A549 (cell line): ENCODE measurements around the gene SLC25A13. TPM values are rescaled to one million over a fixed set of nuclear protein-coding genes. Genes with fewer than 3 reads are reported as not detected.

ENCODE experiments used
- ATAC-seq, 2 experiments: fragments of 200-7000 bp in 1 of 2; fragments of >200 bp in 1 of 2; cut with Nextera tagmentation in 1 of 2; cut with Tn5 transposase in 1 of 2; 3 replicates each; pipeline versions ENCODE4 v1.8.0 to v1.9.1; 2018 to 2020; ENCODE audit warnings: mild to moderate bottlenecking in 1 of 2, moderate library complexity in 1 of 2
- CTCF ChIA-PET: fragments of 300-600 bp; sonication (Branson Sonifier 250); formaldehyde crosslinking; extraction: SDS; loops from one replicate; lab custom pipeline; 2021; ENCODE audit warnings: antibody characterized with exemption, inconsistent platforms; lab: Yijun Ruan, JAX
- POLR2A ChIA-PET: fragments of 350-600 bp; formaldehyde crosslinking; extraction: SDS; loops from one replicate; lab custom pipeline; 2021; ENCODE audit warnings: antibody characterized with exemption, inconsistent platforms; lab: Yijun Ruan, JAX
- DNase-seq, 2 experiments: peaks; one replicate each; pipeline versions ENCODE4 v3.0.0 to v3.0.0-alpha.2; 2011 to 2016; ENCODE audit warnings: low read depth in 1 of 2, low spot score in 1 of 2
- FAIRE-seq: peaks from 2 replicates; lab custom pipeline; 2011; peaks lifted over from hg19 to GRCh38; lab: Jason Lieb, UNC
- H3K27ac ChIP-seq, 2 experiments: fragments of >200 bp; sonication (Bioruptor Twin); formaldehyde crosslinking; 3 replicates each; pipeline ENCODE4 v1.5.1; 2016 to 2017
- H3K4me1 ChIP-seq: fragments of >200 bp; sonication (Bioruptor Twin); formaldehyde crosslinking; 3 replicates; pipeline ENCODE4 v1.6.1; 2016
- H3K4me2 ChIP-seq: fragments of >200 bp; sonication (Bioruptor Twin); formaldehyde crosslinking; 3 replicates; pipeline ENCODE4 v1.6.1; 2016
- H3K4me3 ChIP-seq: fragments of >200 bp; sonication (Bioruptor Twin); formaldehyde crosslinking; 3 replicates; pipeline ENCODE4 v1.5.1; 2016
- H3K9me3 ChIP-seq: fragments of >200 bp; sonication (Bioruptor Twin); formaldehyde crosslinking; 3 replicates; pipeline ENCODE4 v1.6.1; 2016
- CBX2 ChIP-seq: fragments of 200-600 bp; sonication (generic); IDR thresholded peaks from 2 replicates; pipeline ENCODE4 v1.6.1; 2016; ENCODE audit warnings: low read depth, mild to moderate bottlenecking, borderline replicate concordance
- CEBPB ChIP-seq, 2 experiments: fragments of >200 bp in 1 of 2; sonication (Bioruptor Twin) in 1 of 2; formaldehyde crosslinking in 1 of 2; IDR thresholded peaks; 2 replicates each; pipeline ENCODE4 v1.6.1; 2012 to 2016
- CHD2 ChIP-seq: fragments of 150-350 bp; IDR thresholded peaks from 2 replicates; pipeline ENCODE4 v1.6.1; 2014; ENCODE audit warnings: low read length; ENCODE audit not compliant: partially characterized antibody
- CHD4 ChIP-seq: fragments of 200-600 bp; sonication (generic); IDR thresholded peaks from 2 replicates; pipeline ENCODE4 v1.6.1; 2016; ENCODE audit warnings: antibody characterized with exemption, mild to moderate bottlenecking, borderline replicate concordance
- EHF ChIP-seq: fragments of 250-450 bp; sonication (Bioruptor Pico); IDR thresholded peaks from 2 replicates; pipeline ENCODE4 v1.5.0; 2020; ENCODE audit warnings: mild to moderate bottlenecking
- EHMT2 ChIP-seq: fragments of 200-600 bp; sonication (generic); IDR thresholded peaks from 2 replicates; pipeline ENCODE4 v1.6.1; 2016; ENCODE audit warnings: antibody characterized with exemption, low read depth, mild to moderate bottlenecking, moderate library complexity
- EP300 ChIP-seq, 2 experiments: fragments of >200 bp; sonication (Bioruptor Twin); formaldehyde crosslinking; IDR thresholded peaks; 2 replicates in 1 of 2; 3 replicates in 1 of 2; pipeline ENCODE4 v1.6.1; 2016 to 2017
- ESRRA ChIP-seq: fragments of 150-350 bp; IDR thresholded peaks from 2 replicates; pipeline ENCODE4 v1.6.1; 2014; ENCODE audit warnings: mild to moderate bottlenecking, low read length, borderline replicate concordance
- FOSB ChIP-seq: fragments of 250-450 bp; sonication (Bioruptor Pico); IDR thresholded peaks from 2 replicates; pipeline ENCODE4 v1.5.0; 2020; ENCODE audit warnings: mild to moderate bottlenecking, moderate library complexity
- FOSL2 ChIP-seq, 2 experiments: fragments of 450-650 bp in 1 of 2; fragments of >200 bp in 1 of 2; sonication (Bioruptor Twin) in 1 of 2; formaldehyde crosslinking; IDR thresholded peaks; 2 replicates each; pipeline versions ENCODE4 v1.5.0 to v1.6.1; 2016 to 2020; ENCODE audit warnings: mild to moderate bottlenecking in 1 of 2, moderate library complexity in 1 of 2
- FOXS1 ChIP-seq: fragments of 250-450 bp; sonication (Bioruptor Pico); IDR thresholded peaks from 2 replicates; pipeline ENCODE4 v1.5.0; 2020; ENCODE audit warnings: mild to moderate bottlenecking, moderate library complexity
- GATA3 ChIP-seq: IDR thresholded peaks from 2 replicates; pipeline ENCODE4 v1.6.1; 2012; ENCODE audit warnings: borderline replicate concordance
- HOXA7 ChIP-seq: fragments of 250-450 bp; sonication (Bioruptor Pico); IDR thresholded peaks from 2 replicates; pipeline ENCODE4 v1.5.0; 2020; ENCODE audit warnings: mild to moderate bottlenecking, moderate library complexity
- HOXB13 ChIP-seq: fragments of 250-450 bp; sonication (Bioruptor Pico); IDR thresholded peaks from 2 replicates; pipeline ENCODE4 v1.5.0; 2020; ENCODE audit warnings: low read depth, mild to moderate bottlenecking, moderate library complexity
- HOXB5 ChIP-seq: fragments of 250-450 bp; sonication (Bioruptor Pico); IDR thresholded peaks from 2 replicates; pipeline ENCODE4 v1.5.0; 2020; ENCODE audit warnings: mild to moderate bottlenecking, moderate library complexity
- KDM5A ChIP-seq: fragments of 200-600 bp; sonication (generic); IDR thresholded peaks from 2 replicates; pipeline ENCODE4 v1.6.1; 2016; ENCODE audit warnings: antibody characterized with exemption, mild to moderate bottlenecking
- MAFK ChIP-seq: fragments of 450-650 bp; IDR thresholded peaks from 2 replicates; pipeline ENCODE4 v1.6.1; 2014; ENCODE audit not compliant: partially characterized antibody
- MAX ChIP-seq: IDR thresholded peaks from 2 replicates; pipeline ENCODE4 v1.6.1; 2012
- MYC ChIP-seq: IDR thresholded peaks from 2 replicates; pipeline ENCODE4 v1.6.1; 2012; ENCODE audit warnings: mild to moderate bottlenecking, inconsistent platforms, low read length, improper control_type of control experiment, borderline replicate concordance
- NFE2L2 ChIP-seq: fragments of 150-350 bp; conservative IDR thresholded peaks from 2 replicates; pipeline ENCODE4 v1.6.1; 2014; ENCODE audit warnings: low read length
- NPAS2 ChIP-seq: fragments of 250-450 bp; sonication (Bioruptor Pico); IDR thresholded peaks from 2 replicates; pipeline ENCODE4 v1.8.0; 2022; ENCODE audit warnings: mild to moderate bottlenecking, moderate library complexity, borderline replicate concordance
- PHF8 ChIP-seq: fragments of 200-600 bp; sonication (generic); IDR thresholded peaks from 2 replicates; pipeline ENCODE4 v1.6.1; 2016; ENCODE audit warnings: low read depth, mild to moderate bottlenecking, antibody characterized with exemption, moderate library complexity, borderline replicate concordance
- POLR2AphosphoS2 ChIP-seq: conservative IDR thresholded peaks from 2 replicates; pipeline ENCODE4 v1.6.1; 2012; ENCODE audit warnings: low read length, improper control_type of control experiment, inconsistent platforms
- RFX5 ChIP-seq: fragments of 450-650 bp; IDR thresholded peaks from 2 replicates; pipeline ENCODE4 v1.7.1; 2014; ENCODE audit warnings: antibody characterized with exemption, mild to moderate bottlenecking, moderate library complexity
- SMC3 ChIP-seq: fragments of >200 bp; sonication (Bioruptor Twin); formaldehyde crosslinking; IDR thresholded peaks from 3 replicates; pipeline ENCODE4 v1.6.1; 2018; ENCODE audit warnings: inconsistent platforms
- TFCP2L1 ChIP-seq: fragments of 250-450 bp; sonication (Bioruptor Pico); IDR thresholded peaks from 2 replicates; pipeline ENCODE4 v1.5.0; 2021; ENCODE audit warnings: mild to moderate bottlenecking
- ZC3H11A ChIP-seq: fragments of 450-650 bp; IDR thresholded peaks from 2 replicates; pipeline ENCODE4 v1.6.1; 2014; ENCODE audit warnings: antibody characterized with exemption, mild to moderate bottlenecking
- ZFP36 ChIP-seq: fragments of 450-650 bp; IDR thresholded peaks from 2 replicates; pipeline ENCODE4 v1.6.1; 2014; ENCODE audit warnings: borderline replicate concordance; ENCODE audit not compliant: partially characterized antibody
- ZNF302 ChIP-seq: fragments of 250-450 bp; sonication (Bioruptor Pico); IDR thresholded peaks from 2 replicates; pipeline ENCODE4 v1.9.0; 2021; ENCODE audit warnings: inconsistent platforms, mild to moderate bottlenecking, moderate library complexity
- ZSCAN20 ChIP-seq: fragments of 250-450 bp; sonication (Bioruptor Pico); IDR thresholded peaks from 2 replicates; pipeline ENCODE4 v1.8.0; 2022; ENCODE audit warnings: mild to moderate bottlenecking, moderate library complexity
- WGBS: methylation state at CpG from one replicate; pipeline ENCODE4 v1.1.6; 2017; ENCODE audit errors: missing lambda C conversion rate; 5-methylcytosine and 5-hydroxymethylcytosine counted together
- polyA plus RNA-seq, 4 experiments: library from polyadenylated mRNA; depleted of rRNA in 3 of 4; stranded (reverse); fragments of >200 nt; fragmentation: RNase III in 1 of 4; extraction: RNeasy Plus Mini Kit Qiagen cat#74134 plus additional on column Dnase treatment in 1 of 4; gene quantifications; 2 replicates in 3 of 4; 3 replicates in 1 of 4; pipeline ENCODE4 v1.2.3, GENCODE V29; 2011 to 2017
- TF ChIP-seq, protein P1 (sequence below): fragments of >200 bp; sonication (Bioruptor Twin); formaldehyde crosslinking; IDR thresholded peaks from 2 replicates; pipeline ENCODE4 v1.6.1; 2016
- TF ChIP-seq, protein P2 (sequence below): fragments of >200 bp; sonication (Bioruptor Twin); formaldehyde crosslinking; IDR thresholded peaks from 3 replicates; pipeline ENCODE4 v1.6.1; 2016
- TF ChIP-seq, protein P3 (sequence below): fragments of 200-600 bp; sonication (generic); IDR thresholded peaks from 2 replicates; pipeline ENCODE4 v1.6.1; 2016; ENCODE audit warnings: antibody characterized with exemption, mild to moderate bottlenecking, moderate library complexity

Gene SLC25A13
- polyA plus RNA-seq, 2 of the 4 experiments (the other 2 are of a cell fraction), result 32.7 to 51.0 TPM

DNA sequence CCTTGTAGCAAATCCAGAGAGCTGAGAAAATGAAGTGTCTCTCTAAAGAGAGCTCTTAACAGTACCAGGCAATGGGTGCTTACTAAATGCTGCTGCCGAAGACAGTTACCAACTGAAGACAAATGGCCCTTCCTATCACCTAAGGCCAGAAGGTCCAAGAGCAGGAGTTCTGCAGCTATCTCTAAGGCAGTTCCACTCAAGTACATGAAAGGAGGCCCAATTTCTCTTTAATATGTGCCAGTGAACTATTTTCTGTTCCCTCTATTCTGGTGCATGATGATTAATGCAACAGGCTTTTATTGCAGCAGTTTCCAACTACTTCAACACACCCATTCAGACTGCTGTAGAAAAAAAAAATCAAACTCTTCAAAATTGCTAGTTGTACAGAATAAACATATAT, 122.5 kb downstream of the SLC25A13 start:
- no peak; a peak in 1 of 6 replicates for ATAC-seq
- H3K9me3 ChIP-seq, result no peaks in the 10 kb centered on the region
- no peaks in the 10 kb centered on the region for H3K4me1 ChIP-seq
- H3K4me3 ChIP-seq, result no peak overlapping the region
- no peak for FAIRE-seq
- no peak for DNase-seq
- TF ChIP-seq ZNF302 (CRISPR knock-in tag), result no peak
- TF ChIP-seq FOXS1, result no peak
- no peak for TF ChIP-seq MYC
- TF ChIP-seq EHF, result no peak
- TF ChIP-seq RFX5, result no peak
- no peak for TF ChIP-seq EP300 (IDR thresholded peaks at IDR 0.05)
- no peak for TF ChIP-seq TFCP2L1 (CRISPR knock-in tag)
- no peak for TF ChIP-seq CEBPB (IDR thresholded peaks at IDR 0.05)
- TF ChIP-seq NPAS2 (CRISPR knock-in tag), result no peak
- CTCF ChIA-PET, result no interaction called here
- H3K27ac ChIP-seq, result no peak overlapping the region
- WGBS, result 89% methylated on average over 1 of the region's 1 CpG
- POLR2A ChIA-PET, result no interaction called here
- no peak overlapping the region for H3K4me2 ChIP-seq

GRCh38 chr7:96198047-96198636, 123.8 kb downstream of the SLC25A13 start:
- H3K4me2 ChIP-seq, result no peak overlapping the region
- TF ChIP-seq GATA3, result no peak
- no peak for TF ChIP-seq MAFK
- no peak for TF ChIP-seq MAX
- TF ChIP-seq, protein P1, sequence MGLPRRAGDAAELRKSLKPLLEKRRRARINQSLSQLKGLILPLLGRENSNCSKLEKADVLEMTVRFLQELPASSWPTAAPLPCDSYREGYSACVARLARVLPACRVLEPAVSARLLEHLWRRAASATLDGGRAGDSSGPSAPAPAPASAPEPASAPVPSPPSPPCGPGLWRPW, result no peak
- no peak for TF ChIP-seq FOXS1
- no peak for TF ChIP-seq CHD4
- TF ChIP-seq ZFP36, result no peak
- TF ChIP-seq SMC3, result no peak
- TF ChIP-seq HOXB13 (CRISPR knock-in tag), result no peak
- TF ChIP-seq HOXB5, result no peak
- no peak for TF ChIP-seq EP300 (IDR thresholded peaks at IDR 0.05)
- no peak for TF ChIP-seq FOSB (CRISPR knock-in tag)
- TF ChIP-seq HOXA7 (CRISPR knock-in tag), result no peak
- TF ChIP-seq TFCP2L1 (CRISPR knock-in tag), result no peak
- TF ChIP-seq ESRRA, result no peak
- no peak for TF ChIP-seq ZC3H11A
- TF ChIP-seq POLR2AphosphoS2, result no peak
- FAIRE-seq (no peak), DNase-seq (no peak), ATAC-seq (no peak)
- H3K27ac ChIP-seq, result no peak overlapping the region
- H3K4me1 ChIP-seq, result no peaks in the 10 kb centered on the region
- no peak overlapping the region for H3K4me3 ChIP-seq
- POLR2A ChIA-PET, result no interaction called here
- no peaks in the 10 kb centered on the region for H3K9me3 ChIP-seq
- CTCF ChIA-PET, result no interaction called here
- 77% methylated on average over 3 of the region's 3 CpGs for WGBS

- H3K4me3 ChIP-seq, result no peak overlapping the region
- ChIA-PET POLR2A (no interaction called here), CTCF (no interaction called here)
- ATAC-seq (no peak), FAIRE-seq (no peak), DNase-seq (no peak)
- no peaks in the 10 kb centered on the region for H3K9me3 ChIP-seq
- 89% methylated on average over 4 of the region's 4 CpGs for WGBS
- no peak overlapping the region for H3K4me2 ChIP-seq
- H3K27ac ChIP-seq, result no peak overlapping the region
- no peaks in the 10 kb centered on the region for H3K4me1 ChIP-seq
- TF ChIP-seq, protein P2, sequence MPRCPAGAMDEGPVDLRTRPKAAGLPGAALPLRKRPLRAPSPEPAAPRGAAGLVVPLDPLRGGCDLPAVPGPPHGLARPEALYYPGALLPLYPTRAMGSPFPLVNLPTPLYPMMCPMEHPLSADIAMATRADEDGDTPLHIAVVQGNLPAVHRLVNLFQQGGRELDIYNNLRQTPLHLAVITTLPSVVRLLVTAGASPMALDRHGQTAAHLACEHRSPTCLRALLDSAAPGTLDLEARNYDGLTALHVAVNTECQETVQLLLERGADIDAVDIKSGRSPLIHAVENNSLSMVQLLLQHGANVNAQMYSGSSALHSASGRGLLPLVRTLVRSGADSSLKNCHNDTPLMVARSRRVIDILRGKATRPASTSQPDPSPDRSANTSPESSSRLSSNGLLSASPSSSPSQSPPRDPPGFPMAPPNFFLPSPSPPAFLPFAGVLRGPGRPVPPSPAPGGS, result no peak
- TF ChIP-seq, protein P3, sequence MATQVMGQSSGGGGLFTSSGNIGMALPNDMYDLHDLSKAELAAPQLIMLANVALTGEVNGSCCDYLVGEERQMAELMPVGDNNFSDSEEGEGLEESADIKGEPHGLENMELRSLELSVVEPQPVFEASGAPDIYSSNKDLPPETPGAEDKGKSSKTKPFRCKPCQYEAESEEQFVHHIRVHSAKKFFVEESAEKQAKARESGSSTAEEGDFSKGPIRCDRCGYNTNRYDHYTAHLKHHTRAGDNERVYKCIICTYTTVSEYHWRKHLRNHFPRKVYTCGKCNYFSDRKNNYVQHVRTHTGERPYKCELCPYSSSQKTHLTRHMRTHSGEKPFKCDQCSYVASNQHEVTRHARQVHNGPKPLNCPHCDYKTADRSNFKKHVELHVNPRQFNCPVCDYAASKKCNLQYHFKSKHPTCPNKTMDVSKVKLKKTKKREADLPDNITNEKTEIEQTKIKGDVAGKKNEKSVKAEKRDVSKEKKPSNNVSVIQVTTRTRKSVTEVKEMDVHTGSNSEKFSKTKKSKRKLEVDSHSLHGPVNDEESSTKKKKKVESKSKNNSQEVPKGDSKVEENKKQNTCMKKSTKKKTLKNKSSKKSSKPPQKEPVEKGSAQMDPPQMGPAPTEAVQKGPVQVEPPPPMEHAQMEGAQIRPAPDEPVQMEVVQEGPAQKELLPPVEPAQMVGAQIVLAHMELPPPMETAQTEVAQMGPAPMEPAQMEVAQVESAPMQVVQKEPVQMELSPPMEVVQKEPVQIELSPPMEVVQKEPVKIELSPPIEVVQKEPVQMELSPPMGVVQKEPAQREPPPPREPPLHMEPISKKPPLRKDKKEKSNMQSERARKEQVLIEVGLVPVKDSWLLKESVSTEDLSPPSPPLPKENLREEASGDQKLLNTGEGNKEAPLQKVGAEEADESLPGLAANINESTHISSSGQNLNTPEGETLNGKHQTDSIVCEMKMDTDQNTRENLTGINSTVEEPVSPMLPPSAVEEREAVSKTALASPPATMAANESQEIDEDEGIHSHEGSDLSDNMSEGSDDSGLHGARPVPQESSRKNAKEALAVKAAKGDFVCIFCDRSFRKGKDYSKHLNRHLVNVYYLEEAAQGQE, result no peak
- no peak for TF ChIP-seq ZC3H11A
- no peak for TF ChIP-seq ESRRA
- TF ChIP-seq FOSL2 (IDR thresholded peaks at IDR 0.05), result no peak
- no peak for TF ChIP-seq FOSL2 (CRISPR knock-in tag; IDR thresholded peaks at IDR 0.05)
- no peak for TF ChIP-seq CHD2
- no peak for TF ChIP-seq PHF8
- no peak for TF ChIP-seq NFE2L2
- no peak for TF ChIP-seq ZSCAN20
- no peak for TF ChIP-seq KDM5A
- TF ChIP-seq EHMT2, result no peak
- TF ChIP-seq CBX2, result no peak
Measured at GRCh38 chr7:96196676-96197075, 125.2 kb downstream of the SLC25A13 start.
